Measurements from ENCODE around the gene TMEM255A.
A peak's percentile ranks its signal among the peaks of the same experiment; 100 is the strongest.

DNA sequence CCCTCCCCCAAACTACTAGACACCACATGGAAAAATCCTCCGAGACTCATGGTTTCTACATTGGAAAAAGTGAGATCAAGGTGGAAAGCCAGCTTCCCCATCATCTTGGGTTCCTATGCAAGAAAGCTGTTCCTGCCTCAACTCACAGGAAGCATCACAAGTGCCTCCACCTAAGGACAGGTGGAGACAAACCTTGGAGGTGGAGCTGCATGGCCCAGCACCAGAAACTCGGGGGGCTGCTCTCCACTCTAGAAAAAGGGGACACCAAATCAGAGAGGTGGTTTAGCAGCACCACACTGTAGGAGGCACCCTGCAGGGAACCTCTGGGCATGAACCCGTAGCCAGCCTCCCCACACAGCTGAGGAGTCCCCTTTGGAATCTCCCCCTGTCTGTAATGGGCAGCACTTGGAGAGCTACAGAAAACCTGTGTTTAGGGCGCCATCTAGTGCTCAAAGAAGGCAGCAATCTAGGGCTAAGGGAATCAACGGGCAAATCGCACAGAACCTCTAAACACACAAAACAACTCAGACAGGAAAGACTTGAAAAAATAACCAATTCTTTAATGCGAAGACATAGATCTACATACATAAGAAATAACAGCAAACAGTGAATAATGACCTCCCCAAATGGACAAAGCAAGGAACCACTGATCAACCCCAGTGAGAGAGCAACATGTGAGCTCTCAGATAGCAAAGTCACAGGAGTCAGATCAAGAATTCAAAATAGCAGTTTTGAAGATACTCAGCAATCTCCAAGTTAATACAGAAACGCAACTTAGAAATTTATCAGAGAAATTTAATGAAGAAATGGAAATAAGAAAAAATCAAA lies 97.6 kb downstream of the TMEM255A start:
- TF ChIP-seq EZH2 (IDR thresholded peaks at IDR 0.05; ENCODE audit: low read length, unreplicated experiment) (no peak), EZH2phosphoT487 (IDR thresholded peaks at IDR 0.05; ENCODE audit: borderline replicate concordance, low read length) (no peak)
- TF ChIP-seq, protein P1, sequence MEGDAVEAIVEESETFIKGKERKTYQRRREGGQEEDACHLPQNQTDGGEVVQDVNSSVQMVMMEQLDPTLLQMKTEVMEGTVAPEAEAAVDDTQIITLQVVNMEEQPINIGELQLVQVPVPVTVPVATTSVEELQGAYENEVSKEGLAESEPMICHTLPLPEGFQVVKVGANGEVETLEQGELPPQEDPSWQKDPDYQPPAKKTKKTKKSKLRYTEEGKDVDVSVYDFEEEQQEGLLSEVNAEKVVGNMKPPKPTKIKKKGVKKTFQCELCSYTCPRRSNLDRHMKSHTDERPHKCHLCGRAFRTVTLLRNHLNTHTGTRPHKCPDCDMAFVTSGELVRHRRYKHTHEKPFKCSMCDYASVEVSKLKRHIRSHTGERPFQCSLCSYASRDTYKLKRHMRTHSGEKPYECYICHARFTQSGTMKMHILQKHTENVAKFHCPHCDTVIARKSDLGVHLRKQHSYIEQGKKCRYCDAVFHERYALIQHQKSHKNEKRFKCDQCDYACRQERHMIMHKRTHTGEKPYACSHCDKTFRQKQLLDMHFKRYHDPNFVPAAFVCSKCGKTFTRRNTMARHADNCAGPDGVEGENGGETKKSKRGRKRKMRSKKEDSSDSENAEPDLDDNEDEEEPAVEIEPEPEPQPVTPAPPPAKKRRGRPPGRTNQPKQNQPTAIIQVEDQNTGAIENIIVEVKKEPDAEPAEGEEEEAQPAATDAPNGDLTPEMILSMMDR (conservative IDR thresholded peaks at IDR 0.05; ENCODE audit: low read depth, low read length), result peak; percentile 82
